ENCODE data around the gene ZNF652.

ZNF652 gene

DNA sequence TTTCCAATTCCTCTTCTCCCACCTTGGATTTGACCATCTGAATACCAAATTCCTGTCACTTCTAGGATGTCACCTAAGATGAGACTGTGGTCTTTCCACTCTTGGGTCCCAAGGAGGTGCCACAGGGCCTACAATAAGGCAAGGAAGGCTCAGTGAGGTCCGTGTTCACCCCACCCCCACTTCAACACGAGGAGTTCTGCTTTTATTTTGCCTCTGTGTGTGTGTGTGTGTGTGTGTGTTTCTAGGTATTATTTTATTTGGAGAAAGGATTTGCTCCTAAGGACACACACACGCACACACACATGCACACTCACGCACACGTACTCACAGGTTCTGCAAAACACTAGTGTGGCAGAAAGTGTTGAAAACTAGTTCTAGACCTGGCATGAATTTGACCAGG is 106.9 kb downstream of the ZNF652 start:
- ATAC-seq, result no peak
- TF ChIP-seq TOX (CRISPR knock-in tag; IDR thresholded peaks at IDR 0.05; ENCODE audit: borderline replicate concordance), result no peak
- TF ChIP-seq CSDC2 (CRISPR knock-in tag; IDR thresholded peaks at IDR 0.05), result no peak
- no peak for TF ChIP-seq ESRRG (CRISPR knock-in tag; IDR thresholded peaks at IDR 0.05)
- TF ChIP-seq BACH2 (CRISPR knock-in tag; IDR thresholded peaks at IDR 0.05; ENCODE audit: borderline replicate concordance), result no peak
- no peak for TF ChIP-seq ZNF8 (CRISPR knock-in tag; IDR thresholded peaks at IDR 0.05)
- TF ChIP-seq ZFP30 (CRISPR knock-in tag; IDR thresholded peaks at IDR 0.05), result no peak
- TF ChIP-seq GLIS3 (CRISPR knock-in tag; IDR thresholded peaks at IDR 0.05), result no peak
- no peak for TF ChIP-seq RARB (CRISPR knock-in tag; IDR thresholded peaks at IDR 0.05)
- TF ChIP-seq, protein P1, sequence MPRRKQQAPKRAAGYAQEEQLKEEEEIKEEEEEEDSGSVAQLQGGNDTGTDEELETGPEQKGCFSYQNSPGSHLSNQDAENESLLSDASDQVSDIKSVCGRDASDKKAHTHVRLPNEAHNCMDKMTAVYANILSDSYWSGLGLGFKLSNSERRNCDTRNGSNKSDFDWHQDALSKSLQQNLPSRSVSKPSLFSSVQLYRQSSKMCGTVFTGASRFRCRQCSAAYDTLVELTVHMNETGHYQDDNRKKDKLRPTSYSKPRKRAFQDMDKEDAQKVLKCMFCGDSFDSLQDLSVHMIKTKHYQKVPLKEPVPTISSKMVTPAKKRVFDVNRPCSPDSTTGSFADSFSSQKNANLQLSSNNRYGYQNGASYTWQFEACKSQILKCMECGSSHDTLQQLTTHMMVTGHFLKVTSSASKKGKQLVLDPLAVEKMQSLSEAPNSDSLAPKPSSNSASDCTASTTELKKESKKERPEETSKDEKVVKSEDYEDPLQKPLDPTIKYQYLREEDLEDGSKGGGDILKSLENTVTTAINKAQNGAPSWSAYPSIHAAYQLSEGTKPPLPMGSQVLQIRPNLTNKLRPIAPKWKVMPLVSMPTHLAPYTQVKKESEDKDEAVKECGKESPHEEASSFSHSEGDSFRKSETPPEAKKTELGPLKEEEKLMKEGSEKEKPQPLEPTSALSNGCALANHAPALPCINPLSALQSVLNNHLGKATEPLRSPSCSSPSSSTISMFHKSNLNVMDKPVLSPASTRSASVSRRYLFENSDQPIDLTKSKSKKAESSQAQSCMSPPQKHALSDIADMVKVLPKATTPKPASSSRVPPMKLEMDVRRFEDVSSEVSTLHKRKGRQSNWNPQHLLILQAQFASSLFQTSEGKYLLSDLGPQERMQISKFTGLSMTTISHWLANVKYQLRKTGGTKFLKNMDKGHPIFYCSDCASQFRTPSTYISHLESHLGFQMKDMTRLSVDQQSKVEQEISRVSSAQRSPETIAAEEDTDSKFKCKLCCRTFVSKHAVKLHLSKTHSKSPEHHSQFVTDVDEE (CRISPR knock-in tag; IDR thresholded peaks at IDR 0.05), result no peak
- no peak for TF ChIP-seq ZFP3 (CRISPR knock-in tag; IDR thresholded peaks at IDR 0.05)
- no peak for TF ChIP-seq ARNTL (CRISPR knock-in tag; IDR thresholded peaks at IDR 0.05; ENCODE audit: borderline replicate concordance, low read depth)
- TF ChIP-seq, protein P2, sequence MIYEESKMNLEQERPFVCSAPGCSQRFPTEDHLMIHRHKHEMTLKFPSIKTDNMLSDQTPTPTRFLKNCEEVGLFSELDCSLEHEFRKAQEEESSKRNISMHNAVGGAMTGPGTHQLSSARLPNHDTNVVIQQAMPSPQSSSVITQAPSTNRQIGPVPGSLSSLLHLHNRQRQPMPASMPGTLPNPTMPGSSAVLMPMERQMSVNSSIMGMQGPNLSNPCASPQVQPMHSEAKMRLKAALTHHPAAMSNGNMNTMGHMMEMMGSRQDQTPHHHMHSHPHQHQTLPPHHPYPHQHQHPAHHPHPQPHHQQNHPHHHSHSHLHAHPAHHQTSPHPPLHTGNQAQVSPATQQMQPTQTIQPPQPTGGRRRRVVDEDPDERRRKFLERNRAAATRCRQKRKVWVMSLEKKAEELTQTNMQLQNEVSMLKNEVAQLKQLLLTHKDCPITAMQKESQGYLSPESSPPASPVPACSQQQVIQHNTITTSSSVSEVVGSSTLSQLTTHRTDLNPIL (CRISPR knock-in tag; IDR thresholded peaks at IDR 0.05; ENCODE audit: low read depth), result no peak
- TF ChIP-seq SNAI2 (CRISPR knock-in tag; IDR thresholded peaks at IDR 0.05), result no peak
- TF ChIP-seq PPARA (CRISPR knock-in tag; IDR thresholded peaks at IDR 0.05; ENCODE audit: borderline replicate concordance), result no peak

DNA sequence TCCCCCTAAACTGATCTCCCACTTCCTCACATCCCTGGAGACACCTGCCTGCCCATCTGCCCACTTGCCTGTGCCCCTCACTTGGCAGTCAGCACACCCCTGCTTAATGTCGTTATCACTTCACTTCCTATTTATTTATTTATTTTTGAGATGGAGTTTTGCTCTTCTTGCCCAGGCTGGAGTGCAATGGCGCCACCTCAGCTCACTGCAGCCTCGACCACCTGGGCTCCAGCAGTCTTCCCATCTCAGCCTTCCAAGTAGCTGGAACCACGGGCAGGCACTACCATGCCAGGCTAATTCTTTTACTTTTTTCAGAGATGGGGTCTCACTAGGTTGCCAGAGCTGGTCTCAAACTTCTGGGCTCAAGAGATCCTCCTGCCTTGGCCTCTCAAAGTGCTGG is 108.0 kb downstream of the ZNF652 start:
- ATAC-seq, result no peak
- TF ChIP-seq, protein P3, sequence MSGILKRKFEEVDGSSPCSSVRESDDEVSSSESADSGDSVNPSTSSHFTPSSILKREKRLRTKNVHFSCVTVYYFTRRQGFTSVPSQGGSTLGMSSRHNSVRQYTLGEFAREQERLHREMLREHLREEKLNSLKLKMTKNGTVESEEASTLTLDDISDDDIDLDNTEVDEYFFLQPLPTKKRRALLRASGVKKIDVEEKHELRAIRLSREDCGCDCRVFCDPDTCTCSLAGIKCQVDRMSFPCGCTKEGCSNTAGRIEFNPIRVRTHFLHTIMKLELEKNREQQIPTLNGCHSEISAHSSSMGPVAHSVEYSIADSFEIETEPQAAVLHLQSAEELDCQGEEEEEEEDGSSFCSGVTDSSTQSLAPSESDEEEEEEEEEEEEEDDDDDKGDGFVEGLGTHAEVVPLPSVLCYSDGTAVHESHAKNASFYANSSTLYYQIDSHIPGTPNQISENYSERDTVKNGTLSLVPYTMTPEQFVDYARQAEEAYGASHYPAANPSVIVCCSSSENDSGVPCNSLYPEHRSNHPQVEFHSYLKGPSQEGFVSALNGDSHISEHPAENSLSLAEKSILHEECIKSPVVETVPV (CRISPR knock-in tag; IDR thresholded peaks at IDR 0.05), result no peak
- TF ChIP-seq OSR1 (CRISPR knock-in tag; IDR thresholded peaks at IDR 0.05), result no peak
- TF ChIP-seq ZNF8 (CRISPR knock-in tag; IDR thresholded peaks at IDR 0.05), result no peak
- no peak for TF ChIP-seq ARNTL (CRISPR knock-in tag; IDR thresholded peaks at IDR 0.05; ENCODE audit: borderline replicate concordance, low read depth)
- TF ChIP-seq, protein P4, sequence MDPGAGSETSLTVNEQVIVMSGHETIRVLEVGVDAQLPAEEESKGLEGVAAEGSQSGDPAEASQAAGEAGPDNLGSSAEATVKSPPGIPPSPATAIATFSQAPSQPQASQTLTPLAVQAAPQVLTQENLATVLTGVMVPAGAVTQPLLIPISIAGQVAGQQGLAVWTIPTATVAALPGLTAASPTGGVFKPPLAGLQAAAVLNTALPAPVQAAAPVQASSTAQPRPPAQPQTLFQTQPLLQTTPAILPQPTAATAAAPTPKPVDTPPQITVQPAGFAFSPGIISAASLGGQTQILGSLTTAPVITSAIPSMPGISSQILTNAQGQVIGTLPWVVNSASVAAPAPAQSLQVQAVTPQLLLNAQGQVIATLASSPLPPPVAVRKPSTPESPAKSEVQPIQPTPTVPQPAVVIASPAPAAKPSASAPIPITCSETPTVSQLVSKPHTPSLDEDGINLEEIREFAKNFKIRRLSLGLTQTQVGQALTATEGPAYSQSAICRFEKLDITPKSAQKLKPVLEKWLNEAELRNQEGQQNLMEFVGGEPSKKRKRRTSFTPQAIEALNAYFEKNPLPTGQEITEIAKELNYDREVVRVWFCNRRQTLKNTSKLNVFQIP (CRISPR knock-in tag; IDR thresholded peaks at IDR 0.05; ENCODE audit: borderline replicate concordance, low read depth), result no peak
- TF ChIP-seq RARB (CRISPR knock-in tag; IDR thresholded peaks at IDR 0.05), result no peak
- no peak for TF ChIP-seq SNAI2 (CRISPR knock-in tag; IDR thresholded peaks at IDR 0.05)
- TF ChIP-seq TCF4 (CRISPR knock-in tag; IDR thresholded peaks at IDR 0.05; ENCODE audit: borderline replicate concordance), result no peak
- TF ChIP-seq ZFP30 (CRISPR knock-in tag; IDR thresholded peaks at IDR 0.05), result no peak
- no peak for TF ChIP-seq ZFP3 (CRISPR knock-in tag; IDR thresholded peaks at IDR 0.05)
- TF ChIP-seq, protein P1 (CRISPR knock-in tag; IDR thresholded peaks at IDR 0.05), result no peak
- no peak for TF ChIP-seq ESRRG (CRISPR knock-in tag; IDR thresholded peaks at IDR 0.05)
- TF ChIP-seq ZNF565 (CRISPR knock-in tag; conservative IDR thresholded peaks at IDR 0.05; ENCODE audit: low read depth), result no peak
- TF ChIP-seq, protein P2 (CRISPR knock-in tag; IDR thresholded peaks at IDR 0.05; ENCODE audit: low read depth), result no peak
- no peak for TF ChIP-seq ZC3H10 (CRISPR knock-in tag; IDR thresholded peaks at IDR 0.05)
- TF ChIP-seq ISL1 (CRISPR knock-in tag; IDR thresholded peaks at IDR 0.05), result no peak
- no peak for TF ChIP-seq GLIS3 (CRISPR knock-in tag; IDR thresholded peaks at IDR 0.05)
